ENCODE measurements around the gene CLIP3.
A peak's percentile ranks its signal among the peaks of the same experiment; 100 is the strongest.
"Not testable (repeated sequence)": the region's sequence is repeated elsewhere in the genome, so short reads cannot be mapped to it uniquely, and the experiment has no call there.

CLIP3 gene

DNA sequence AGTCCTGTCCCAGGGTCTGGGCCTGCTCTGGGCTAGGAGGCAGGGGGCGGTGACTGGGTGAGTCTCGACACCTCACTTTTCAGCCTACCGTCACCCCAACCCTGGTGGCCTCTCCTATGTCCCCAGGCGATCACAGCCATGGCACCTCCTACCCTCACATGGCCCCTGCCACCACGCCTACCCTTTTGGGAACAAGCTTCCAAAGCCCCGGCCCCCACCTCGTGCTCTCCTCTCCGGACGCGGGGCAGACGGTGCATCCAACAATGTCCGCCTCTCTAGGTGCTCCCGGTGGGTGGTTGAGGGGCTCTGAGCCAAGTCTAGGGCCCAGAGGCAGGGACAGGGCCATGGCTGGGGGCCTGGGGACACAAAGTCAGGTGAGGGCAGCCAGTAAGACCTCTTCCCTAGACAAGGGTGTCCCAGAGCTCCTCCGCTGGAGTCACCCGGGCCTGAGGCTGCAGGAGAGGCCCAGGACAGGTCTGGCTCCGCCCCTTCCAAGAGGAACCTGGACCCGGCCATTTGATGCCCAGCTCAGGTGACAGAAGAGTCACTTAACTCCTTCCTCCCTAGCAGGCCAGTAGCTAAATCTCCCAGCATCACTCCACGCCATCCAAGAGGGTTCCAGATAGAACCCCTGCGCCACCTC is 24.2 kb downstream of the CLIP3 start, which contains the start of gene SYNE4:
Gene SYNE4 (minus strand): TSS at position 478 of the 643 bp plus-strand sequence. CDS start 132 bp downstream, at position 346.
- no peak for DNase-seq

- no peak for DNase-seq
Measured at GRCh38 chr19:36006955-36007354, 25.7 kb downstream of the CLIP3 start.

DNA sequence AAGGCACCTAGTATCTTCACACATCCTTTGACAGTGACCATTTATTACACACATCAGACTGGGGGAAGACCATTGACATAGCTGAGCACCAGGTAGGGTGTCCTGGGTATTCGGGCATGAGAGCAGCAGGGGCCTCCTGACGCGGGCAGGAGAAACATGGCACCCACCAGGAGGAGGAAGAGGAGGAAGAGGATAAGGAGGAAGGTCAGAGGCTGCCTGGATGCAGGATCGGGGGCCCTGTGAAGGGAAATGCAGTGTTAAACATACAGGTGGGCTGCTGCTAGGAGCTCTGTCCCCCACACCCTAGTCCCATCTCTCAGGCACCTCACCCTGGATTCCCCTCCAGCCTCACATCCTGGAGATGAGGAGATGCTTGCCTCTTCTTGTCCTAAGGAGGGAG is 29.4 kb downstream of the CLIP3 start:
- DNase-seq, result no peak

GRCh38 chr19:36001605-36002004 is 31.1 kb downstream of the CLIP3 start:
- no peak for DNase-seq

DNA sequence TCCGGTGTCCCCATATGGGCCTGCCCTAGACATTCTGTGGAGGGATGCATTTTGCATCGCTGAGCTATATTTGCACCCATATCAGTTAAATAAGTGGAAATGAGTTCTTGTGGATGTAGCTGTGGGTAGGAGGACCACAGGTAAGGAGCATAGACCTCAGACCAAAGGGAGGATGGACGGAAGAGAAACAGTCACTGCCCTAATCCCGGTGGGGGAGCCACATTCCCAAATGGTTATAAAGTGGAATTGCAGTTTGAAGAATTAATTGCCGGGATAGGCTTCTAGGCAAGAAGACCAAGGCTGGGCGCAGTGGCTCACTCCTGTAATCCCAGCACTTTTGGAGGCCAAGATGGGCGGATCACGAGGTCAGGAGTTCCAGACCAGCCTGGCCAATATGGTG is 35.9 kb downstream of the CLIP3 start:
- no peak for DNase-seq

GRCh38 chr19:35995048-35995993 is 37.4 kb downstream of the CLIP3 start, which contains the start of gene SDHAF1:
SDHAF1 (plus strand) TSS chr19:35995188; CDS start chr19:35995275, 87 bp downstream.
- DNase-seq, result peak; percentile 90

- no peak for DNase-seq
Measured at GRCh38 chr19:35993923-35994598, 38.6 kb downstream of the CLIP3 start.

DNA sequence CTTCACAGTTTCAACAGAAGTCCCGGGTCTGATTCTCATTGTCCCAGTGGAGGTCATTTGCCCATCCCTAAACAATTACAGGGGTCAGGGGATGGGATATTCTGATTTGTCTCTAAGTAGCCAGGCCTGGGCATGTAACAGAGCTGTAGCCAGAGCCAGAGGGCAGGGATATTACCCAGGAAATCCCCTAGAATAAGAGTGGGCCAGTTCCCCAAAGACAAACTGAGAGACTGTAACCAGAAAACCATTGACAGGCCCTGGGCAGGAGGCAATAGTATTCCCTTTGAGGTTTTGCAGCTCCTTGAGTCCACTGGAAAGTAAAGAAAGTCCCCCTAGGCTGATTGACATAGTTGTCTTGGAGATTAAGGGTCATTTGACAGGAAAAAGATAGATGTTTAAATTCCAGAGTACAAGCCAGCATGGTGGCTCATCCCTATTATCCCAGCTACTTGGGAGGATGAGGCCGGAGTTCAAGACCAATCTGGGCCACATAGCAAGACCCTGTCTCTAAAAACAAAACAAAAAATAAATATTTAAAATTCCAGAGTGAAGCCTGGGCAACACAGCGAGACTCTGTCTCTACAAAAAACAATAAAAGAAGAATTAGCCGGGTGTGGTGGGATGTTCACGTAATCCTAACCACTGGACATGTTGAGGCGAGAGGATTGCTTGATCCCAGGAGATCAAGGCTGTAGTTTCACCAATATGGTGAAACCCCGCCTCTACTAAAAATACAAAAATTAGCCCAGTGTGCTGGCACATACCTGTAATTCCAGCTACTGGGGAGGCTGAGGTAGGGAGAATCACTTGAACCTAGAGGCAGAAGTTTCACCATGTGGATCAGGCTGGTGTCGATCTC is 39.5 kb downstream of the CLIP3 start:
- DNase-seq, result no peak

DNA sequence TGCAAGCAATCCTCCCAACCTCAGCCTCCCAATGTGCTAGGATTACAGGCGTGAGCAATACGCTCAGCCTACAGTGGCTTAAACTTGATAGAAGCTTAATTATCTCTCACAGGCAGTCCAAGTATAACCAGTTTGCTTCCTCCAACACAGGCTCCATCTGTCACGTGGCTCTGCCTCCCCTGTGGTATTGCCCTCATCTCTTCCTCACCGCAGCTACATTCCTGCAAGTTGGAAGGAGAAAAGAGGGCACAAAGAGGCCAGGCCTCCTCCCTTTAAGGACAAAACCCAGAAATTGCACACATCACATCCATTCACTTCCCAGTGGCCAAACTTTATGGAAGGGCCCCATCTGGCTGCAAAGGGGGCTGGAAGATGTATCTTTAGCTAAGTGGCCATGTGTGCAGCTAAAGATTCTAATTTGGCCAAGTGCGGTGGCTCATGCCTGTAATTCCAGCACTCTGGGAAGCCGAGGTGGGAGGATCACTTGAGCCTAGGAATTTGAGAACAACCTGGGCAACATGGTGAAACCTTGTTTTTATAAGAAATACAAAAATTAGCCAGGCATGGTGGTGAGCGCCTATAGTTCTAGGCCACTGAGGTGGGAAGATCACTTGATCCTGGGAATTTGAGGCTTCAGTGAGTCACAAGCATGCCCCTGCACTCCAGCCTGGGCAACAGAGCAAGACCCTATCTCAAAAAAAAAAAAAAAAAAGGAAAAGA is 40.8 kb downstream of the CLIP3 start:
- DNase-seq, result no peak

DNA sequence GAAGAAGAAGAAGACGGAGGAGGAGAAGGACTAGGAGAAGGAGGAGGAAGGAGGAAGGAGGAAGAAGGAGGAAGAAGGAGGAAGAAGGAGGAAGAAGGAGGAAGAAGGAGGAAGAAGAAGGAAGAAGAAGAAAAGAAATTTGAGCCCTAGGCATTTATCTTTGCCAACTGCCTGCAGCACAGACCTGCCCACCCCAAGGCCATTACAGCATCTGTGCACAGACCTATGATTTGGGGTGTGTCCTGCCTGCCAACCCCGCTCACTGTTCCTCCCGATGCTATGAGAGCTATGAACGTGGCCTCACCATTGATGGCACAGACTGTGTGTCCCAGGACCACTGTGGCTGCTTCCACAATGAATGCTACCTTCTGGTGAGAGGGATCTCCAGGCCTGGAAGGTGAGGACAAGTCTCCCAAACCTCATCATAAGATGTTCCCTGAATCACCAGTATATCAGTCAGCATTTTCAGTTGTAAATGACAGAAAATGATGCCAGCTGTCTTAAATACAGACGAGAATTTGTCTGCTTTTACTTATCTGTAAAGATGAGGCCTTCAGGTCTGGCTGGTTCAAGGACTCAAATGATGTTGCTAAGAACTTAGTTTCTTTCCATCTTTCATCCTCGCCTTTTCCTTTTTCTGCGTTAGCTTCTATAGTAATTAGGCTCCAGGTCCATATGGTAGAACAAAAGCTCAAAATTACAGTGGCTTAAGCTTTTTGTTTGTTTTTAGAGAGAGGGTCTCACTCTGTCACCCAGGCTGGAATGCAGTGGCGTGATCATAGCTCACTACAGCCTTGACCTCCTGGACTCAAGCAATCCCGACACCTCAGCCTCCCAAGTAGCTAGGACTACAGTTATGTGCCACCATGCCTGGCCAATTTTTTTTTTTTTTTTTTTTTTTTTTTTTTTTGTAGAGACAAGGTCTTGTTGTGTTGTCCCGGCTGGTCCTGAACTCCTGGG is 41.6 kb downstream of the CLIP3 start:
- DNase-seq, result no peak

- no peak for DNase-seq
Measured at GRCh38 chr19:35990156-35990555, 42.5 kb downstream of the CLIP3 start.

GRCh38 chr19:35988824-35989223 is 43.8 kb downstream of the CLIP3 start:
- DNase-seq, result no peak

DNA sequence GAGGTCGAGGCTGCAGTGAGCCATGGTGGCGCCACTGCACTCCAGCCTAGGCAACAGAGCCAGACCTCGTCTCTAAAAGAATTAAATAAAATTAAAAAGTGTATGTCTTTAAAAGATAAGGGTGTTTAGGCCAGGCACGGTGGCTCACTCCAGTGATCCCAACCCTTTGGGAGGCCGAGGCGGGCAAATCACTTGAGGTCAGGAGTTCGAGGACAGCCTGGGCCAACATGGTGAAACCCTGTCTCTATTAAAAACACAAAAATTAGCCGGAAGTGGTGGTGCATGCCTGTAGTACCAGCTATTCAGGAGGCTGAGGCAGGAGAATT is 45.1 kb downstream of the CLIP3 start:
- no peak for DNase-seq

- DNase-seq, result peak; percentile 46
Measured at GRCh38 chr19:35986664-35987570, 45.8 kb downstream of the CLIP3 start.

GRCh38 chr19:35986111-35986510 is 46.6 kb downstream of the CLIP3 start:
- DNase-seq, result no peak

- DNase-seq, result no peak
Measured at GRCh38 chr19:35983177-35983576, 49.5 kb downstream of the CLIP3 start.

GRCh38 chr19:35980997-35981396 is 51.7 kb downstream of the CLIP3 start:
- not testable (repeated sequence) for DNase-seq

DNA sequence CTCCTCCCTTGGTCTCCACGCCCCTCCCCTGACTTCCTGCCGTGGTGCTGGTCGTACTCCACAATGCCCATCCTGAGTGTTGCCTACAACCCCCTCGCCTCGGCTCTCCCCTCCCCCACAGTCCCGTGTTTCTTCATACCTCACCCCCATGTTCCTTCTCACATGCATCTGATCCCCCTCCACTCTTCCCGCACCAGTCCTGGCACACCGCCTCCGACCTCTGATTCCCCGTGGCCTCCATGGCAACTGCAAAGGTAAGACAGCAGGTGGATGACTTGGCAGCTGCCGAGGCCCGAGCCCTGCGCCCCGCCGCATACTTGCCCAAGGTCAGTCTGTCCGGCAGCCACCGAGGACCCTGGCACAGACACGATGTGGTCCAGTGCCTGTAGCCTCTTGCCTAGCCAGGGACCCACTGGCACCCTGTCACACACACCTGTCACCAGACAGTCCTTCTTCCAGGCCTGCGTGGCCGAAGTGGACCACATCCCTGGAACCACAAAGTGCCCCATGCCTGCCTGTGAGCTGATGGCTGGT is 53.8 kb downstream of the CLIP3 start:
- no peak for DNase-seq

DNA sequence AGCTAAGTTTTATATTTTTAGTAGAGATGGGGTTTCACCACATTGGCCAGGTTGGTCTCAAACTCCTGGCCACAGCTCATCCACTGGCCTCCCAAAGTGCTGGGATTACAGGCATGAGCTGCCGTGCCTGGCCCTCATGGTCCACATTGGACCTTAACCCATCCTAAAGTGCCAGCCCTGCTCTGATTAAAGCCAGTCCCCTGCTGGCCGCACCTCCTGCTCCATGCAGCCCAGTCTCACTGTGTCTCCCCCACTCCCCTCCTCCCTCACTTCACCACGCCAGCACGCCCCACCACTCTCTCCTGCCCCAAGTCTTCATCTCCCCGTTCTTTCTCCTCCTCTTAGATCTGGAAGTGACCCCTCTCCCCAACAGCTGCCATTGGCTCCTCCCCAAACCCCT is 54.4 kb downstream of the CLIP3 start:
- no peak for DNase-seq

Data from NCI-H2171 (cell line).